ENCODE results near the gene TFPI.

TFPI gene

GRCh38 chr2:187506416-187506815 lies 47.8 kb downstream of the TFPI start:
- no peak for DNase-seq (ENCODE audit: low read depth in 2 of 3, low spot score in 2 of 3)

- DNase-seq (ENCODE audit: low read depth in 2 of 3, low spot score in 2 of 3): no peak
Observed at GRCh38 chr2:187505065-187505672, 49.1 kb downstream of the TFPI start.

- no peak for DNase-seq (ENCODE audit: low read depth in 2 of 3, low spot score in 2 of 3)
Observed at GRCh38 chr2:187504312-187504921, 49.8 kb downstream of the TFPI start.

- DNase-seq (ENCODE audit: low read depth in 2 of 3, low spot score in 2 of 3): no peak
Observed at GRCh38 chr2:187503700-187504099, 50.5 kb downstream of the TFPI start.

GRCh38 chr2:187502467-187502866 lies 51.8 kb downstream of the TFPI start:
- DNase-seq (ENCODE audit: low read depth in 2 of 3, low spot score in 2 of 3): no peak

GRCh38 chr2:187500585-187501359 lies 53.5 kb downstream of the TFPI start:
- DNase-seq (ENCODE audit: low read depth in 2 of 3, low spot score in 2 of 3): no peak

GRCh38 chr2:187499941-187500532 lies 54.2 kb downstream of the TFPI start:
- DNase-seq (ENCODE audit: low read depth in 2 of 3, low spot score in 2 of 3): no peak

GRCh38 chr2:187497858-187498463 lies 56.3 kb downstream of the TFPI start:
- no peak for DNase-seq (ENCODE audit: low read depth in 2 of 3, low spot score in 2 of 3)

- no peak for DNase-seq (ENCODE audit: low read depth in 2 of 3, low spot score in 2 of 3)
Observed at GRCh38 chr2:187497140-187497539, 57.1 kb downstream of the TFPI start.

GRCh38 chr2:187495324-187495723 lies 58.9 kb downstream of the TFPI start:
- no peak for DNase-seq (ENCODE audit: low read depth in 2 of 3, low spot score in 2 of 3)

- no peak for DNase-seq (ENCODE audit: low read depth in 2 of 3, low spot score in 2 of 3)
Observed at GRCh38 chr2:187493877-187494568, 60.2 kb downstream of the TFPI start.

GRCh38 chr2:187493180-187493579 lies 61.1 kb downstream of the TFPI start:
- DNase-seq (ENCODE audit: low read depth in 2 of 3, low spot score in 2 of 3): no peak

GRCh38 chr2:187486241-187486640 lies 68.0 kb downstream of the TFPI start:
- no peak for DNase-seq (ENCODE audit: low read depth in 2 of 3, low spot score in 2 of 3)

GRCh38 chr2:187485523-187485922 lies 68.7 kb downstream of the TFPI start:
- DNase-seq (ENCODE audit: low read depth in 2 of 3, low spot score in 2 of 3): no peak

GRCh38 chr2:187483537-187483936 lies 70.7 kb downstream of the TFPI start:
- DNase-seq (ENCODE audit: low read depth in 2 of 3, low spot score in 2 of 3): no peak

- no peak for DNase-seq (ENCODE audit: low read depth in 2 of 3, low spot score in 2 of 3)
Observed at GRCh38 chr2:187482796-187483195, 71.4 kb downstream of the TFPI start.

GRCh38 chr2:187481543-187481942 lies 72.7 kb downstream of the TFPI start:
- no peak for DNase-seq (ENCODE audit: low read depth in 2 of 3, low spot score in 2 of 3)

- no peak for DNase-seq (ENCODE audit: low read depth in 2 of 3, low spot score in 2 of 3)
Observed at GRCh38 chr2:187478719-187479118, 75.5 kb downstream of the TFPI start.

- no peak for DNase-seq (ENCODE audit: low read depth in 2 of 3, low spot score in 2 of 3)
Observed at GRCh38 chr2:187477051-187477450, 77.2 kb downstream of the TFPI start.

- DNase-seq (ENCODE audit: low read depth in 2 of 3, low spot score in 2 of 3): no peak
Observed at GRCh38 chr2:187475499-187476248, 78.6 kb downstream of the TFPI start.
